Endothelial cell of umbilical vein (primary cell): ENCODE measurements around the gene ADD2. TPM values are rescaled to one million over a fixed set of nuclear protein-coding genes. Genes with fewer than 3 reads are reported as not detected.

Source experiments
- BruUV-seq: library from RNA; stranded (reverse); fragments of 400-500 nt; replicated peaks from 2 replicates; lab custom pipeline; 2021; lab: Mats Ljungman, UMichigan
- CTCF ChIA-PET: fragments of 300-600, 350-600 bp; sonication (Branson Sonifier 250); formaldehyde crosslinking; loops from one replicate; lab custom pipeline; 2021; ENCODE audit warnings: antibody characterized with exemption, inconsistent platforms; lab: Charles Lee
- POLR2A ChIA-PET: fragments of 300-600, 350-600 bp; sonication (Branson Sonifier 250); formaldehyde crosslinking; loops from one replicate; lab custom pipeline; 2021; ENCODE audit warnings: antibody characterized with exemption, inconsistent platforms; lab: Charles Lee
- DNase-seq: peaks from one replicate; pipeline ENCODE4 v3.0.0-alpha.2; 2011; ENCODE audit warnings: low read depth, low spot score
- FAIRE-seq: peaks from 2 replicates; lab custom pipeline; 2011; peaks lifted over from hg19 to GRCh38; lab: Jason Lieb, UNC
- H2AFZ ChIP-seq: 2 replicates; pipeline ENCODE4 v1.6.0; 2012; ENCODE audit warnings: low read depth, low read length, control low read depth, inconsistent platforms
- H3K27ac ChIP-seq: 2 replicates; pipeline ENCODE4 v1.5.1; 2011; ENCODE audit warnings: low read depth, mild to moderate bottlenecking, control low read depth, low read length, moderate library complexity; ENCODE audit not compliant: insufficient read depth
- H3K27me3 ChIP-seq, 2 experiments: 2 replicates each; pipeline versions ENCODE4 v1.6.0 to v1.6.1; 2011; ENCODE audit warnings: low read length in 2 of 2, mixed read lengths in 1 of 2; ENCODE audit not compliant: control insufficient read depth in 2 of 2, insufficient read depth in 2 of 2
- H3K36me3 ChIP-seq, 2 experiments: 2 replicates in 1 of 2; 3 replicates in 1 of 2; pipeline ENCODE4 v1.5.1; 2011; ENCODE audit warnings: low read length in 2 of 2, mild to moderate bottlenecking in 1 of 2, moderate library complexity in 1 of 2; ENCODE audit not compliant: control insufficient read depth in 2 of 2, insufficient read depth in 2 of 2; ENCODE audit errors: extremely low read depth in 1 of 2
- H3K4me1 ChIP-seq: 3 replicates; pipeline ENCODE4 v1.5.1; 2011; ENCODE audit warnings: mild to moderate bottlenecking, low read length; ENCODE audit not compliant: control insufficient read depth, insufficient read depth; ENCODE audit errors: extremely low read depth
- H3K4me2 ChIP-seq: 2 replicates; pipeline ENCODE4 v1.6.1; 2011; ENCODE audit warnings: low read length, control low read depth, mixed read lengths; ENCODE audit not compliant: insufficient read depth
- H3K4me3 ChIP-seq, 3 experiments: fragments of 200-600 bp in 1 of 3; sonication (generic), shearing (Covaris generic) in 1 of 3; replicated peaks in 1 of 3; 2 replicates each; pipeline ENCODE4 v1.5.1; 2011 to 2016; ENCODE audit warnings: control low read depth in 3 of 3, low read length in 3 of 3, mild to moderate bottlenecking in 2 of 3, inconsistent platforms in 1 of 3, low read depth in 1 of 3, moderate library complexity in 1 of 3; ENCODE audit not compliant: insufficient read depth in 1 of 3
- H3K79me2 ChIP-seq: 2 replicates; pipeline ENCODE4 v1.6.0; 2012; ENCODE audit warnings: low read length, inconsistent platforms; ENCODE audit not compliant: control insufficient read depth, insufficient read depth
- H3K9ac ChIP-seq: replicated peaks from 2 replicates; pipeline ENCODE3; 2011; ENCODE audit warnings: low read length, control low read depth; ENCODE audit not compliant: insufficient read depth; ENCODE audit errors: extremely low read depth
- H3K9me1 ChIP-seq: replicated peaks from 3 replicates; pipeline ENCODE4 v1.6.0; 2011; ENCODE audit warnings: mild to moderate bottlenecking, low read length; ENCODE audit not compliant: control insufficient read depth, insufficient read depth; ENCODE audit errors: extremely low read depth
- H3K9me3 ChIP-seq: replicated peaks from 2 replicates; pipeline ENCODE4 v1.5.1; 2012; ENCODE audit warnings: low read length, inconsistent platforms; ENCODE audit not compliant: control insufficient read depth, insufficient read depth
- H4K20me1 ChIP-seq: replicated peaks from 2 replicates; pipeline ENCODE3; 2011; ENCODE audit warnings: mild to moderate bottlenecking, low read length; ENCODE audit not compliant: control insufficient read depth, insufficient read depth; ENCODE audit errors: extremely low read depth
- CTCF ChIP-seq, 2 donors: IDR thresholded peaks; 1 replicate in 1 of 2; 2 replicates in 1 of 2; pipeline ENCODE4 v1.5.1; 2011; ENCODE audit warnings: low read length in 2 of 2, mild to moderate bottlenecking in 2 of 2, moderate library complexity in 2 of 2, control low read depth in 1 of 2, inconsistent platforms in 1 of 2, low read depth in 1 of 2; ENCODE audit not compliant: insufficient read depth in 1 of 2; ENCODE audit errors: extremely low read depth in 1 of 2
- EZH2 ChIP-seq: IDR thresholded peaks from 2 replicates; pipeline ENCODE4 v1.6.1; 2012; ENCODE audit warnings: borderline replicate concordance, low read depth, mild to moderate bottlenecking, moderate library complexity, low read length, inconsistent platforms; ENCODE audit not compliant: severe bottlenecking
- FOS ChIP-seq: IDR thresholded peaks from 2 replicates; pipeline ENCODE4 v1.6.1; 2011; ENCODE audit warnings: mild to moderate bottlenecking, low read length, moderate library complexity, borderline replicate concordance; ENCODE audit not compliant: insufficient read depth
- GATA2 ChIP-seq: IDR thresholded peaks from 2 replicates; pipeline ENCODE4 v1.7.0; 2011; ENCODE audit warnings: low read depth, mild to moderate bottlenecking, moderate library complexity, mixed read lengths, low read length; ENCODE audit not compliant: insufficient read length, insufficient read depth
- JUN ChIP-seq: IDR thresholded peaks from 2 replicates; pipeline ENCODE4 v1.6.1; 2011; ENCODE audit warnings: borderline replicate concordance, low read depth; ENCODE audit not compliant: insufficient read length, insufficient read depth
- MAX ChIP-seq: IDR thresholded peaks from 2 replicates; pipeline ENCODE4 v1.6.1; 2011; ENCODE audit not compliant: insufficient read depth, insufficient read length
- MYC ChIP-seq: IDR thresholded peaks from one replicate; pipeline ENCODE4 v1.6.1; 2011; ENCODE audit warnings: mild to moderate bottlenecking, low read depth, low read length
- POLR2A ChIP-seq: IDR thresholded peaks from 2 replicates; pipeline ENCODE4 v1.6.1; 2012; ENCODE audit warnings: low read depth, mild to moderate bottlenecking, control low read depth, low read length
- POLR2AphosphoS5 ChIP-seq: IDR thresholded peaks from 2 replicates; pipeline ENCODE4 v1.6.1; 2012; ENCODE audit warnings: low read depth, mild to moderate bottlenecking, control low read depth, low read length, moderate library complexity; ENCODE audit not compliant: insufficient read depth
- dilution Hi-C: fragments of 300-500 bp; cut with MboI; formaldehyde crosslinking; loops from one replicate; pipeline ENCODE4 v1.15.0; 2019; ENCODE audit warnings: low sequenced_read_pairs; ENCODE audit not compliant: extremely low pct_ligation_motif_present
- intact Hi-C: fragments of 100-400 bp; cut with micrococcal nuclease; formaldehyde crosslinking; loops from one replicate; pipeline ENCODE4 v1.10.0; 2022
- polyA plus RNA-seq, 4 experiments: library from polyadenylated mRNA; depleted of rRNA in 3 of 4; stranded (reverse) in 3 of 4; unstranded in 1 of 4; fragments of >200 nt; gene quantifications; 2 replicates each; pipeline versions ENCODE4 v1.2.1 to v1.2.3, GENCODE V29; 2011 to 2012; ENCODE audit warnings: missing spikeins in 1 of 4
- total RNA-seq: library from RNA; stranded (reverse); gene quantifications from 2 replicates; pipeline ENCODE4 v1.2.3, GENCODE V29; 2021

The ADD2 gene
- total and polyA plus RNA-seq, 2 donors (not counting 3 experiments of a cell fraction or from before 2014, with no cell fraction given): 0.17 TPM; not detected in 1

GRCh38 chr2:70720124-70720523, 47.9 kb downstream of the ADD2 start:
- no peak for DNase-seq
- no peak overlapping the region for H3K9ac ChIP-seq
- no peak overlapping the region for H3K27ac ChIP-seq
- H3K36me3 ChIP-seq: no peaks in the 10 kb centered on the region
- ChIA-PET CTCF (interaction anchor here (1.0 kb wide), 1 partner anchor 11 kb away, joined by 3 read pairs; no protein-coding TSS in a partner anchor), POLR2A (no interaction called here)
- no peaks in the 10 kb centered on the region for H3K9me3 ChIP-seq
- dilution Hi-C loops (no loop called here), intact Hi-C loops (no loop called here)
- TF ChIP-seq FOS (no peak), MYC (no peak), EZH2 (no peak), POLR2AphosphoS5 (no peak)
- H3K79me2 ChIP-seq: no peaks in the 10 kb centered on the region
- peaks cover 0 to 12% of the 10 kb centered on the region in 2 experiments for H3K27me3 ChIP-seq
- no peaks in the 10 kb centered on the region for H4K20me1 ChIP-seq
- no peak overlapping the region for H3K4me2 ChIP-seq
- H3K9me1 ChIP-seq: no peaks in the 10 kb centered on the region
- H3K4me1 ChIP-seq: no peaks in the 10 kb centered on the region
- no peak for FAIRE-seq
- BruUV-seq: no TSS peak
- no peak overlapping the region for H3K4me3 ChIP-seq
- H2AFZ ChIP-seq: no peak overlapping the region

- H3K9ac ChIP-seq: no peak overlapping the region
- H3K27me3 ChIP-seq: peaks cover 0 to 15% of the 10 kb centered on the region in 2 experiments
- no peaks in the 10 kb centered on the region for H3K79me2 ChIP-seq
- H2AFZ ChIP-seq: no peak overlapping the region
- H4K20me1 ChIP-seq: no peaks in the 10 kb centered on the region
- no peak for TF ChIP-seq FOS
- TF ChIP-seq POLR2A: no peak
- TF ChIP-seq CTCF (IDR thresholded peaks at IDR 0.05; ENCODE audit: extremely low read depth in 1 of 2, insufficient read depth in 1 of 2, low read depth in 1 of 2, low read length in 2 of 2): no peak
- no peak for TF ChIP-seq POLR2AphosphoS5
- TF ChIP-seq JUN: no peak
- TF ChIP-seq EZH2: no peak
- no peak for TF ChIP-seq MAX
- TF ChIP-seq GATA2: no peak
- TF ChIP-seq MYC: no peak
- no peaks in the 10 kb centered on the region for H3K9me1 ChIP-seq
- intact Hi-C loops: no loop called here
- H3K4me1 ChIP-seq: no peaks in the 10 kb centered on the region
- no peak for DNase-seq
- dilution Hi-C loops: no loop called here
- H3K4me2 ChIP-seq: no peak overlapping the region
- FAIRE-seq: no peak
- no peak overlapping the region for H3K27ac ChIP-seq
- H3K36me3 ChIP-seq: no peaks in the 10 kb centered on the region
- no TSS peak for BruUV-seq
- no peak overlapping the region for H3K4me3 ChIP-seq
- POLR2A ChIA-PET: no interaction called here
- no peaks in the 10 kb centered on the region for H3K9me3 ChIP-seq
- CTCF ChIA-PET: interaction anchor here (1.0 kb wide), 1 partner anchor 10 kb away, joined by 3 read pairs; no protein-coding TSS in a partner anchor
Measured at GRCh38 chr2:70719231-70719630, 48.8 kb downstream of the ADD2 start.
